GM23338 (cell line): ENCODE data around the gene ARPP21. TPM values are rescaled to one million over a fixed set of nuclear protein-coding genes. Genes with fewer than 3 reads are reported as not detected.

Experiments used
- ATAC-seq: fragments of 200-7000 bp; cut with Tn5 transposase; 3 replicates; pipeline ENCODE4 v1.9.1; 2020
- DNase-seq: peaks from one replicate; pipeline ENCODE4 v3.0.0-alpha.2; 2015; ENCODE audit warnings: low spot score
- H2AFZ ChIP-seq: fragments of 200-600 bp; sonication (generic); 2 replicates; pipeline ENCODE4 v1.8.0; 2016; ENCODE audit warnings: antibody characterized with exemption, mild to moderate bottlenecking, moderate library complexity
- H3F3A ChIP-seq: fragments of 200-600 bp; sonication (generic); replicated peaks from 2 replicates; pipeline ENCODE4 v1.8.0; 2017; ENCODE audit warnings: antibody characterized with exemption, mixed run types, low read depth
- H3K27ac ChIP-seq: fragments of 200-600 bp; sonication (generic); 2 replicates; pipeline ENCODE4 v1.6.1; 2016; ENCODE audit warnings: low read depth
- H3K27me3 ChIP-seq: fragments of 200-600 bp; sonication (generic); 2 replicates; pipeline ENCODE4 v1.8.0; 2016; ENCODE audit warnings: mild to moderate bottlenecking, mixed run types, moderate library complexity; ENCODE audit not compliant: insufficient read depth
- H3K36me3 ChIP-seq: fragments of 200-600 bp; sonication (generic); 2 replicates; pipeline ENCODE4 v1.8.0; 2016; ENCODE audit warnings: mild to moderate bottlenecking; ENCODE audit not compliant: insufficient read depth
- H3K4me1 ChIP-seq: fragments of 200-600 bp; sonication (generic); 2 replicates; pipeline ENCODE4 v1.8.0; 2016; ENCODE audit warnings: mild to moderate bottlenecking, moderate library complexity; ENCODE audit not compliant: insufficient read depth
- H3K4me2 ChIP-seq: fragments of 200-600 bp; sonication (generic); 2 replicates; pipeline ENCODE4 v1.7.1; 2017; ENCODE audit warnings: mixed run types
- H3K4me3 ChIP-seq: fragments of 200-600 bp; sonication (generic); 2 replicates; pipeline ENCODE4 v1.6.1; 2016; ENCODE audit warnings: mixed run types
- H3K79me2 ChIP-seq: fragments of 200-600 bp; sonication (generic); replicated peaks from 2 replicates; pipeline ENCODE4 v1.8.0; 2017; ENCODE audit warnings: mild to moderate bottlenecking; ENCODE audit not compliant: insufficient read depth
- H3K9me2 ChIP-seq: fragments of 200-600 bp; sonication (generic); 2 replicates; pipeline ENCODE4 v1.8.0; 2017; ENCODE audit not compliant: insufficient read depth
- H4K20me1 ChIP-seq: fragments of 200-600 bp; sonication (generic); replicated peaks from 2 replicates; pipeline ENCODE4 v1.8.0; 2017; ENCODE audit warnings: mild to moderate bottlenecking; ENCODE audit not compliant: insufficient read depth
- H3K27ac Mint-ChIP-seq: 2 replicates; pipeline ENCODE4 v1.8.0; 2020; ENCODE audit warnings: inconsistent platforms, mild to moderate bottlenecking, moderate library complexity, mixed read lengths
- H3K27me3 Mint-ChIP-seq: 3 replicates; pipeline ENCODE4 v1.8.0; 2022; ENCODE audit warnings: low read depth, mild to moderate bottlenecking, moderate library complexity, mixed read lengths, inconsistent platforms; ENCODE audit not compliant: insufficient read depth, poor library complexity
- H3K36me3 Mint-ChIP-seq: 3 replicates; pipeline ENCODE4 v1.8.0; 2021; ENCODE audit warnings: low read depth, mild to moderate bottlenecking, inconsistent platforms, moderate library complexity, mixed read lengths
- H3K4me1 Mint-ChIP-seq: 3 replicates; pipeline ENCODE4 v1.8.0; 2020; ENCODE audit warnings: mild to moderate bottlenecking, inconsistent platforms, mixed read lengths
- H3K4me3 Mint-ChIP-seq: 3 replicates; pipeline ENCODE4 v1.8.0; 2021; ENCODE audit warnings: moderate library complexity, mild to moderate bottlenecking, inconsistent platforms, mixed read lengths
- H3K9me3 Mint-ChIP-seq: 3 replicates; pipeline ENCODE4 v1.8.0; 2020; ENCODE audit warnings: moderate library complexity, mild to moderate bottlenecking, inconsistent platforms, mixed read lengths
- EZH2phosphoT487 ChIP-seq: fragments of 200-600 bp; sonication (generic); IDR thresholded peaks from one replicate; pipeline ENCODE4 v1.8.1; 2018; ENCODE audit warnings: antibody characterized with exemption; ENCODE audit not compliant: unreplicated experiment
- ZNF331 ChIP-seq: fragments of 250-450 bp; sonication (Bioruptor Pico); IDR thresholded peaks from 2 replicates; pipeline ENCODE4 v1.5.0; 2020; ENCODE audit warnings: low read depth, mild to moderate bottlenecking, moderate library complexity
- ZNF462 ChIP-seq: fragments of 250-450 bp; sonication (Bioruptor Pico); IDR thresholded peaks from 2 replicates; pipeline ENCODE4 v1.5.0; 2020; ENCODE audit warnings: mild to moderate bottlenecking, moderate library complexity
- polyA plus RNA-seq: library from polyadenylated mRNA; unstranded; fragments of >200 nt; fragmentation: Nextera tagmentation; extraction: Ambion mirVana; gene quantifications from 2 replicates; pipeline ENCODE4 v1.2.1, GENCODE V29; 2016
- total RNA-seq: library from RNA; depleted of rRNA; stranded (reverse); fragments of >200 nt; shearing (Covaris generic); gene quantifications from 2 replicates; pipeline ENCODE4 v1.2.3, GENCODE V29; 2014
- TF ChIP-seq, protein P1 (sequence below), 2 experiments: fragments of 200-600 bp in 1 of 2; sonication (generic) in 1 of 2; conservative IDR thresholded peaks; 2 replicates each; pipeline versions ENCODE4 v1.5.1 to v1.6.1; 2016 to 2017; ENCODE audit warnings: antibody characterized with exemption in 2 of 2, low read depth in 2 of 2, mild to moderate bottlenecking in 2 of 2, moderate library complexity in 1 of 2
- TF ChIP-seq, protein P2 (sequence below): IDR thresholded peaks from one replicate; pipeline ENCODE4 v1.6.1; 2018; ENCODE audit warnings: antibody characterized with exemption; ENCODE audit not compliant: unreplicated experiment

Gene ARPP21
- total and polyA plus RNA-seq, 2 experiments from 2014 or later = not detected

- Histone ChIP-seq H3K79me2 (no peaks in the 10 kb centered on the region), H3K4me2 (no peak overlapping the region), H3K4me3 (no peak overlapping the region), H4K20me1 (no peaks in the 10 kb centered on the region; the same call in 1 of the 2 replicates), H3K9me2 (no peaks in the 10 kb centered on the region), H3F3A (no peaks in the 10 kb centered on the region), H3K4me1 (0 out of 2 replicates have a peak, but pooled peaks cover 4% of the 10 kb centered on the region), H3K36me3 (no peaks in the 10 kb centered on the region), H3K27me3 (peaks cover 7% of the 10 kb centered on the region; the same call in 1 of the 2 replicates), H2AFZ (peak overlapping the region; percentile 59; the same call in 1 of the 2 replicates), H3K27ac (no peak overlapping the region)
- H3K27me3 Mint-ChIP-seq = peaks cover 10% of the 10 kb centered on the region
- H3K36me3 Mint-ChIP-seq = no peaks in the 10 kb centered on the region
- DNase-seq (peak; percentile 44), ATAC-seq (peak; percentile 93)
- no peak overlapping the region for H3K4me3 Mint-ChIP-seq
- H3K27ac Mint-ChIP-seq = no peak overlapping the region
- TF ChIP-seq ZNF462 (CRISPR knock-in tag) (no peak), ZNF331 (CRISPR knock-in tag) (no peak), EZH2phosphoT487 (no peak)
- TF ChIP-seq, protein P1, sequence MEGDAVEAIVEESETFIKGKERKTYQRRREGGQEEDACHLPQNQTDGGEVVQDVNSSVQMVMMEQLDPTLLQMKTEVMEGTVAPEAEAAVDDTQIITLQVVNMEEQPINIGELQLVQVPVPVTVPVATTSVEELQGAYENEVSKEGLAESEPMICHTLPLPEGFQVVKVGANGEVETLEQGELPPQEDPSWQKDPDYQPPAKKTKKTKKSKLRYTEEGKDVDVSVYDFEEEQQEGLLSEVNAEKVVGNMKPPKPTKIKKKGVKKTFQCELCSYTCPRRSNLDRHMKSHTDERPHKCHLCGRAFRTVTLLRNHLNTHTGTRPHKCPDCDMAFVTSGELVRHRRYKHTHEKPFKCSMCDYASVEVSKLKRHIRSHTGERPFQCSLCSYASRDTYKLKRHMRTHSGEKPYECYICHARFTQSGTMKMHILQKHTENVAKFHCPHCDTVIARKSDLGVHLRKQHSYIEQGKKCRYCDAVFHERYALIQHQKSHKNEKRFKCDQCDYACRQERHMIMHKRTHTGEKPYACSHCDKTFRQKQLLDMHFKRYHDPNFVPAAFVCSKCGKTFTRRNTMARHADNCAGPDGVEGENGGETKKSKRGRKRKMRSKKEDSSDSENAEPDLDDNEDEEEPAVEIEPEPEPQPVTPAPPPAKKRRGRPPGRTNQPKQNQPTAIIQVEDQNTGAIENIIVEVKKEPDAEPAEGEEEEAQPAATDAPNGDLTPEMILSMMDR (conservative IDR thresholded peaks at IDR 0.05; ENCODE audit: low read depth in 2 of 2) = no peak
- TF ChIP-seq, protein P2, sequence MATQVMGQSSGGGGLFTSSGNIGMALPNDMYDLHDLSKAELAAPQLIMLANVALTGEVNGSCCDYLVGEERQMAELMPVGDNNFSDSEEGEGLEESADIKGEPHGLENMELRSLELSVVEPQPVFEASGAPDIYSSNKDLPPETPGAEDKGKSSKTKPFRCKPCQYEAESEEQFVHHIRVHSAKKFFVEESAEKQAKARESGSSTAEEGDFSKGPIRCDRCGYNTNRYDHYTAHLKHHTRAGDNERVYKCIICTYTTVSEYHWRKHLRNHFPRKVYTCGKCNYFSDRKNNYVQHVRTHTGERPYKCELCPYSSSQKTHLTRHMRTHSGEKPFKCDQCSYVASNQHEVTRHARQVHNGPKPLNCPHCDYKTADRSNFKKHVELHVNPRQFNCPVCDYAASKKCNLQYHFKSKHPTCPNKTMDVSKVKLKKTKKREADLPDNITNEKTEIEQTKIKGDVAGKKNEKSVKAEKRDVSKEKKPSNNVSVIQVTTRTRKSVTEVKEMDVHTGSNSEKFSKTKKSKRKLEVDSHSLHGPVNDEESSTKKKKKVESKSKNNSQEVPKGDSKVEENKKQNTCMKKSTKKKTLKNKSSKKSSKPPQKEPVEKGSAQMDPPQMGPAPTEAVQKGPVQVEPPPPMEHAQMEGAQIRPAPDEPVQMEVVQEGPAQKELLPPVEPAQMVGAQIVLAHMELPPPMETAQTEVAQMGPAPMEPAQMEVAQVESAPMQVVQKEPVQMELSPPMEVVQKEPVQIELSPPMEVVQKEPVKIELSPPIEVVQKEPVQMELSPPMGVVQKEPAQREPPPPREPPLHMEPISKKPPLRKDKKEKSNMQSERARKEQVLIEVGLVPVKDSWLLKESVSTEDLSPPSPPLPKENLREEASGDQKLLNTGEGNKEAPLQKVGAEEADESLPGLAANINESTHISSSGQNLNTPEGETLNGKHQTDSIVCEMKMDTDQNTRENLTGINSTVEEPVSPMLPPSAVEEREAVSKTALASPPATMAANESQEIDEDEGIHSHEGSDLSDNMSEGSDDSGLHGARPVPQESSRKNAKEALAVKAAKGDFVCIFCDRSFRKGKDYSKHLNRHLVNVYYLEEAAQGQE = no peak
- H3K9me3 Mint-ChIP-seq = no peaks in the 10 kb centered on the region
- peaks cover 16% of the 10 kb centered on the region for H3K4me1 Mint-ChIP-seq
Measured at GRCh38 chr3:35739181-35739809, 100.0 kb downstream of the ARPP21 start.
